Nephron (organoid): ENCODE results near the gene GOPC.
"Not testable (repeated sequence)": the region's sequence is repeated elsewhere in the genome, so short reads cannot be mapped to it uniquely, and the experiment has no call there.

Experiments
- H3K27ac Mint-ChIP-seq, 3 experiments: 2 replicates each; pipeline ENCODE4 v1.8.0; 2020; ENCODE audit warnings: mixed read lengths in 3 of 3, mild to moderate bottlenecking in 2 of 3, moderate library complexity in 1 of 3
- H3K27me3 Mint-ChIP-seq: 2 replicates; pipeline ENCODE4 v1.8.0; 2021; ENCODE audit warnings: low read depth, mild to moderate bottlenecking, moderate library complexity, mixed read lengths
- H3K36me3 Mint-ChIP-seq: 2 replicates; pipeline ENCODE4 v1.8.0; 2020; ENCODE audit warnings: low read depth, mixed read lengths
- H3K4me1 Mint-ChIP-seq: 2 replicates; pipeline ENCODE4 v1.8.0; 2020; ENCODE audit warnings: mixed read lengths
- H3K4me3 Mint-ChIP-seq, 3 experiments: 2 replicates each; pipeline ENCODE4 v1.8.0; 2020; ENCODE audit warnings: mild to moderate bottlenecking in 3 of 3, mixed read lengths in 3 of 3, moderate library complexity in 2 of 3
- H3K9me3 Mint-ChIP-seq: 2 replicates; pipeline ENCODE4 v1.8.0; 2020; ENCODE audit warnings: mixed read lengths
- TF ChIP-seq, protein P1 (sequence below), 3 experiments: fragments of 200-600 bp; sonication (generic); IDR thresholded peaks; one replicate each; pipeline ENCODE4 v1.5.0; 2021; ENCODE audit warnings: antibody characterized with exemption in 3 of 3; ENCODE audit not compliant: unreplicated experiment in 3 of 3

Gene GOPC

GRCh38 chr6:117602151-117602898 is at the start of gene GOPC:
GOPC (minus strand) TSS chr6:117602511; CDS start chr6:117602288, 223 bp downstream.
- Mint-ChIP-seq H3K9me3 (peaks cover 4% of the 10 kb centered on the region), H3K4me1 (peaks cover 26% of the 10 kb centered on the region), H3K4me3 (peak within 1 kb of the TSS; percentile 93 to 100 (median 97)), H3K27me3 (no peaks in the 10 kb centered on the region), H3K27ac (peak within 1 kb of the TSS; percentile 97 to 100 (median 99)), H3K36me3 (peaks cover 16% of the 10 kb centered on the region)
- TF ChIP-seq, protein P1, sequence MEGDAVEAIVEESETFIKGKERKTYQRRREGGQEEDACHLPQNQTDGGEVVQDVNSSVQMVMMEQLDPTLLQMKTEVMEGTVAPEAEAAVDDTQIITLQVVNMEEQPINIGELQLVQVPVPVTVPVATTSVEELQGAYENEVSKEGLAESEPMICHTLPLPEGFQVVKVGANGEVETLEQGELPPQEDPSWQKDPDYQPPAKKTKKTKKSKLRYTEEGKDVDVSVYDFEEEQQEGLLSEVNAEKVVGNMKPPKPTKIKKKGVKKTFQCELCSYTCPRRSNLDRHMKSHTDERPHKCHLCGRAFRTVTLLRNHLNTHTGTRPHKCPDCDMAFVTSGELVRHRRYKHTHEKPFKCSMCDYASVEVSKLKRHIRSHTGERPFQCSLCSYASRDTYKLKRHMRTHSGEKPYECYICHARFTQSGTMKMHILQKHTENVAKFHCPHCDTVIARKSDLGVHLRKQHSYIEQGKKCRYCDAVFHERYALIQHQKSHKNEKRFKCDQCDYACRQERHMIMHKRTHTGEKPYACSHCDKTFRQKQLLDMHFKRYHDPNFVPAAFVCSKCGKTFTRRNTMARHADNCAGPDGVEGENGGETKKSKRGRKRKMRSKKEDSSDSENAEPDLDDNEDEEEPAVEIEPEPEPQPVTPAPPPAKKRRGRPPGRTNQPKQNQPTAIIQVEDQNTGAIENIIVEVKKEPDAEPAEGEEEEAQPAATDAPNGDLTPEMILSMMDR (IDR thresholded peaks at IDR 0.05; ENCODE audit: unreplicated experiment in 3 of 3) = peak in 1 of 3 experiments; percentile 9

GRCh38 chr6:117651984-117652383 is 49.7 kb upstream of the GOPC start:
- H3K36me3 Mint-ChIP-seq, H3K4me3 Mint-ChIP-seq, H3K27me3 Mint-ChIP-seq, H3K27ac Mint-ChIP-seq, H3K9me3 Mint-ChIP-seq, H3K4me1 Mint-ChIP-seq: not testable (repeated sequence)

GRCh38 chr6:117642976-117643375 is 40.7 kb upstream of the GOPC start:
- no peaks in the 10 kb centered on the region for H3K36me3 Mint-ChIP-seq
- TF ChIP-seq, protein P1 (IDR thresholded peaks at IDR 0.05; ENCODE audit: unreplicated experiment in 3 of 3) = no peak
- H3K9me3 Mint-ChIP-seq = peaks cover 2% of the 10 kb centered on the region

GRCh38 chr6:117637770-117638169 is 35.5 kb upstream of the GOPC start:
- Mint-ChIP-seq H3K4me3 (no peak overlapping the region), H3K27ac (peak overlapping the region; percentile 7 to 31 (median 29)), H3K4me1 (peaks cover 6% of the 10 kb centered on the region), H3K27me3 (peaks cover 3% of the 10 kb centered on the region), H3K9me3 (no peaks in the 10 kb centered on the region), H3K36me3 (no peaks in the 10 kb centered on the region)
- TF ChIP-seq, protein P1 (IDR thresholded peaks at IDR 0.05; ENCODE audit: unreplicated experiment in 3 of 3) = no peak

More at GRCh38 chr6:117642976-117643375, 40.7 kb upstream of the GOPC start:
- Mint-ChIP-seq H3K4me3 (no peak overlapping the region), H3K27ac (no peak overlapping the region), H3K4me1 (peaks cover 3% of the 10 kb centered on the region), H3K27me3 (no peaks in the 10 kb centered on the region)

GRCh38 chr6:117629119-117629660 is 26.9 kb upstream of the GOPC start:
- peaks cover 4% of the 10 kb centered on the region for H3K36me3 Mint-ChIP-seq
- no peaks in the 10 kb centered on the region for H3K4me1 Mint-ChIP-seq
- H3K27ac Mint-ChIP-seq = peak overlapping the region in 1 of 3 experiments; percentile 38
- no peak overlapping the region for H3K4me3 Mint-ChIP-seq
- TF ChIP-seq, protein P1 (IDR thresholded peaks at IDR 0.05; ENCODE audit: unreplicated experiment in 3 of 3) = no peak
- no peaks in the 10 kb centered on the region for H3K27me3 Mint-ChIP-seq
- H3K9me3 Mint-ChIP-seq = peaks cover 15% of the 10 kb centered on the region

GRCh38 chr6:117627533-117627932 is 25.2 kb upstream of the GOPC start:
- TF ChIP-seq, protein P1 (IDR thresholded peaks at IDR 0.05; ENCODE audit: unreplicated experiment in 3 of 3) = no peak
- Mint-ChIP-seq H3K4me1 (no peaks in the 10 kb centered on the region), H3K4me3 (no peak overlapping the region), H3K27ac (no peak overlapping the region), H3K9me3 (peaks cover 23% of the 10 kb centered on the region), H3K36me3 (peaks cover 4% of the 10 kb centered on the region), H3K27me3 (no peaks in the 10 kb centered on the region)
